Fibroblast of peridontal ligament (primary cell): ENCODE results near the gene LRP1-AS.

ENCODE experiments used
- DNase-seq: peaks from one replicate; pipeline ENCODE4 v3.0.0-alpha.2; 2010; ENCODE audit errors: extremely low read depth

Gene LRP1-AS

GRCh38 chr12:57098546-57098945 is 48.9 kb downstream of the LRP1-AS start:
- DNase-seq = no peak

DNA sequence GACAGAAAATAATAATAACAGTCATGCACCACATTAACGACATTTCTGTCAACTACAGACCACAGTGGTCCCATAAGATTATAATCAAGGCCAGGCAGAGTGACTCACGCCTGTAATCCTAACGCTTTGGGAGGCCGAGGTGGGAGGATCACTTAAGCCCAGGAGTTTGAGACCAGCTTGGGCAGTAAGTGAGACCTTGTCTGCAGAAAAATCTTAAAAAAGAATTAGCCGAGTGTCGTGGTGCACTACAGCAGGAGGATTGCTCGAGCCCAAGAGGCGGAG is 49.9 kb downstream of the LRP1-AS start:
- DNase-seq = no peak

DNA sequence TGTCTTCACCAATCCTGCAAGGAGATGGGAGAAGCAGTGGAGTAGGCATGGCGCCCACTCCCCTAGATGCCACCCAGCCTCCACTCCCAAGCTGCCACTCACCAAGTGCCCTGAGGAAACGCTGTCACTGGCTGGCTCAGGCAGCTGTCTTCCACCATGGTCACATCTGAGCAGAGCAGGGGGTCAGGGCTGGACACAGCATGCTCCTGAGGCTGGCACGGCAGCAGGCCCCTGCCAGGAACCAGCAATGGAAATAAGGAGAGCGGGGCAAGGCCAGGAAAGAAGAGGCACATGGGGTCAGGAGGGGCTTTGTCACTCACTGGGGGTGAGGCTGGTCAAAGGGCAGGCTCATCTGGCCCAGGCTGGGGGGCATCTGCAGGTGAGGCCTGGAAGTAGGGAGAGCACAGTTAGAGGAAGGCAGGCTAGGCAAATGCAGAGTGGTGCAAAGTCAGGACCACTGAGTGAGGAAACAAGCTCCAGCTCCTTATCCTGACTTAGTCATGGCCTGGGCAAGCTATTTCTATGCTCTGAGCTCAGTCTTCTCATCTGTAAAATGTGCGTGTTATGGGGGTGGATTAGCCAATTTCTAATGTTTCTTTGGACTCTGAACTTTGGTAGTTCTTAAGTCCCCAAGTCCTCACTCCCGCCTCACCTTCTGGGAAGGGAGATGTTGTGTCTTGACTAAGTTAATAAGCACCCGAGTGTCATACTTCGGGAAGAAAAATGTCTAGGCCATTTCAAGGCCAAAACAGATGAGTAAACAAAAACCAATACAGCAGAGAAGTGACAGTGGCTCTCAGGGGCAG is 50.5 kb downstream of the LRP1-AS start:
- no peak for DNase-seq

- no peak for DNase-seq
Observed at GRCh38 chr12:57096099-57096572, 51.3 kb downstream of the LRP1-AS start.

DNA sequence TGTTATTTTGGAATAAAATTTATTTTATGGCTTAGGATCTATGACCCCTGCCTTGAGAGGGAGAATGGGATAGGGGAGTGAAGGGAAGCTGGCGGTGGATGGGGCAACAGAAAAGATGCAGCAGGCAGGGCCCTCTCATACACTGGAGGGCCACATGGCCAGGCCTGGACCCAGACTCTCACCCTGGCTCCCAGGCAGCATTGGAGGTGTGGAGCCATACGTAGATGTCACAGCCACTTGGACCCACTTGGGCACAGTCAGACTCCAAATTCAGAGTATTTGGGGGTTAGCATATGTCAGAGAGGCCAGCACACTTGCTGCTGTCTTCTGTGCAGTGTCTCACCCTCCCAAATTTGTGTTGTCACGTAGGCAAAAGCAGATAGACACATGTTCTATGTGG is 52.0 kb downstream of the LRP1-AS start:
- no peak for DNase-seq
